GM18909 (cell line): Measurements from ENCODE around the gene ZNF467.

ENCODE experiments used
- ATAC-seq: cut with Tn5 transposase; IDR thresholded peaks from one replicate; pipeline ENCODE4 v1.9.1; 2021; ENCODE audit warnings: mild to moderate bottlenecking; ENCODE audit not compliant: unreplicated experiment, poor library complexity

The ZNF467 gene

DNA sequence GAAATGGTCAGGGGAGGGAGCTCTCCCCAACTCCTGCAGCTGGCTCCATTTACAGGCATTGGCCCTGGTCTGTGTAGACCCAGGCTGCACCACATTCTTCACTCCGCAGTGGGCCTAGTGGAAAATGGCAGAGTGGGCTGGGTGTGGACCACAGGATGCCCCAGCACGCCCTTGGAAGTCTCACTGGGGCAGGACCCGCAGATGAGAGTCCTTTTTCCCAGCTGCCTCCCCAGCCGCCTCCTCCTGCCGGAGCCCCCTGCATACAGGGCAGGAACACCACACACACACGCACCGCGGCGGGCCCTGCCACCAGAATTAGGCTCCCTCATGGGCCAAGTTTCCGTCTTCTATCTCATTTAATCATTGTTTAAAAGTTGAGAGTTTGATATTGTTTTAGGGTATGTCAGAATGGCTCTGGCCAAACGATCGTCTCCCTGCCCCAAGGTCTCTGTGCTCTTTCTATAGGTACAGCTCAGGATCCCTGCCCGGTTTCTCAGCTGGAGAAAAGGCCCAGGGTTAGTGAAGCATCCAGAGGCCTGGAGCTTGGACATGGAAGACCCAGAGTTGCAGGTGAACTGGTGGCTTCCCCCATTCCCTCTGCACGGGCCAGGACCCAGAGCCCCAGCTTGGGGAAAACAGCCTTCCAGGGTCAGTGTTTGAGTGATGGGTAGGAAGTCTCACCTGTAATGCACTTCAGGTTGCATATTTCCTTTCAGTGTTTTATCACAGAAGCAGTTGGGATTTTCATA lies 42.0 kb downstream of the ZNF467 start:
- no peak for ATAC-seq

DNA sequence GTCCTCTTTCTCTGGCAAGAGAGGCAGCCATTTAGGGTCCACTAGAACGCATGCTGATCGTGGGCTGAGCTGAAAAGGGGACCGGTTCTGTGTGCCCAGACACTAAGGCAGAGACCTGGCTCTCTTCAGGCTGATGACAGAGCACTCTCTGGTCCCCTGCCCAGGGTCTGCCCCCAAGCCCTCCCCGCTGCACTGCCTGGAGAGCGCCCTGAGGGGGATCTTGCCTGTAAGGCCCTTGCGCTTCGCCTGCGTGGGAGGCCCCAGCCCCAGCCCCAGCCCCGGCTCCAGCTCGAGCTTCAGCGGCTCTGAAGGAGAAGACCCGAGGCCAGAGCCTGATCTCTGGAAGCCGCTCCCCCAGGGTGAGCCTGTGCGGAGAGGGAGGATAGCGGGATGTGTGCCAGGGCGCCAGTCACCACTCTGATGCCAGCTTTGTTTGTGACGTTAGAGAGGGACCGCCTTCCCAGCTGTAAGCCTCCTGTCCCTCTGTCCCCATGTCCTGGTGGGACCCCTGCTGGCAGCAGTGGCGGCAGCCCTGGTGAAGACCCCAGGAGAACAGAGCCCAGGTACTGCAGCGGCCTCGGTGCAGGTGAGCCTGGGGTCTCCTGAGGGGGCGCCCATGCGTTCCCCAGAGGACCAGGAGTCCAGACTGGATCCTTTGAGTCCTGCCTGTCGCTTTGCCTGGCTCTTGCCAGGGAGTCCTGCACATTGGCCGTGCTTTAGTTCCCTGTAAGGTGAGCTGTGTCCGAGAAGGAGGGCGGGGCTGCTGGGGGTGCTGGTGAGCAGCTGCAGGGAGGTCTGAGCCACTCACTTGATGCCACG lies 43.2 kb downstream of the ZNF467 start:
- ATAC-seq, result no peak

DNA sequence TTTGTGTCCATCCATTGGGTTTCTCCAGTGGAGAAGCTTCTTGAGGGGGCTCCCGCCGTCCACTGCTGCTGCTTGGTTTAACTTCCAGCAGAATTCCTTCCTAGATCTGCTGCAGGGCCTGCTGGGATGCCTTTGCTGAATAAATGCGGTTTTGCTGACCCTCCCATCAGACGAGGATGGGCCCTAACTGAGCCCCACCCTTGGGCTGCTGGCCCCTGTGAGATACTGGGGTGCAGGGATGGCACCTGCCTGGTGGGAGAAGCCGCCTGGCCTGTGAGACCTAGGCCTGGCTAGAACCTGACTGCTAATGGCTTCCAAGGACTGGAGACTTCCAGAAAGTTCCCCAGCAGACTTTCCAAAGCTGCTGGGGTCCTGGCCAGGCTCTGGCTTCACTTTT lies 43.8 kb downstream of the ZNF467 start:
- ATAC-seq, result no peak

DNA sequence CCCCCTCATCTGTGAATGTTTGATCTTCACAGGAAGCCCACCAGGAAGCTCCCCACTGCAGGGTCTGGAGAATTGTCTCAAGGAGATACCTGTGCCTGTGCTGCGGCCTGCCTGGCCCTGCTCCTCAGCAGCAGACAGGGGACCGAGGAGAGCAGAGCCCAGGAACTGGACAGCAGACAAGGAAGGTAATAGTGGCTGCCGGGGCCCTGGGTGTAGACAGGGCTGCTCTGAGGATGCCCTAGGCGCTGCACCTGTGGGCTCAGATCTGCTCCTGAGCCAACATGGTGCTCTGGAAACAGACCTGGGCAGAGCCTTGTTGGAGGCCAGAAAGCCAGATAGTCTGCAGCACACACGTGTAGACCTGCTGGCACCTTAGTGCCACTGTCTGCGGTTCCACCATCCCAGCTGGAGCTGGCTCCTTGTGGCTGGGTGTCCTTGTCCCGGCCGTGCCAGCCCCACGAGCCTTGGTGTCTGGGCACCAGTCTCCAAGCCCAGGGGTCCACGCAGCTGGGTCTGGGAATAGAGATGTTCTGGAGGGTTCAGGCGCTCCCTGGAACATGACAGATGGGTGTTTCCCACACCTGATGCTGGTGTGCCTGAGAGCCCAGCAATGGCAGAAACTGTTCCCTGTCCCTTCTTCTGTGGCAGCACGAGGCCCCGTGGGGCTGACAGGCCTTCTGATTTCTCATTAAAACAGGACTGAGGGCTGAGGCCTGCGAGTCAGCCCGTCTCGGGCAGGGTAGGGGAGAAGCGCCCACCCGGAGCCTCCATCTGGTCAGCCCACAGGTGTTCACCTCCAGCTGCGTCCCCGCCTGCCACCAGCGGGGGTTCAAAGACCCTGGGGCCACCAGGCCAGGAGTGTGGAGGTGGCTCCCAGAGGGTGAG lies 44.7 kb downstream of the ZNF467 start:
- no peak for ATAC-seq

DNA sequence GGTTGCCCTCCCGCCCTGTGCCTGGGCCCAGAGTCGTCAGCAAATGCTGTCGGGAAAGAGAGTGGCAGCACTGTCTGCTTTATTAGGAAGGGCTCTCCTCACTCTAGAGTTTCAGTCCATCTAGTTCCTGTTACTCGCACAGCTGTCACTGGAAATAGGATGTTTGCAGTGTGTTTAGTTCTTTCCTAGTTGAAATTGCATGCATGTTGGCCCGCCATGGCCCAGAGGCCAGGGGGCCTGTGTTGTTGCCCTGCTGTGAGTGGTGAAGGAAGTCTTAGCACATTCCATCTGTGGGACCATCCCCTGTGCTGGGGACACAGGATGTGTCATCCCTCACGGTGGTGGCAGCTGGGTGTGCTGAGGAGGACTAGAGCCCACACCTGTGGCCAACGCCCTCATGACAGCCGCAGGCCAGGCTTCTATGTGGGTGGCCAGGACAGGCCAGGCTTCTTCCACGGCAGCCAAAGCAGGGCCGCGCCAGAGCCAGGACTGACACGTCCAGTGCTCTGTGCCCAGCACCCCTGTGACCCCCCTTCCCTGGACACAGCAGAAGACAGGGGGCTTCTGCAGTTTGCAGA lies 45.4 kb downstream of the ZNF467 start:
- ATAC-seq, result no peak

DNA sequence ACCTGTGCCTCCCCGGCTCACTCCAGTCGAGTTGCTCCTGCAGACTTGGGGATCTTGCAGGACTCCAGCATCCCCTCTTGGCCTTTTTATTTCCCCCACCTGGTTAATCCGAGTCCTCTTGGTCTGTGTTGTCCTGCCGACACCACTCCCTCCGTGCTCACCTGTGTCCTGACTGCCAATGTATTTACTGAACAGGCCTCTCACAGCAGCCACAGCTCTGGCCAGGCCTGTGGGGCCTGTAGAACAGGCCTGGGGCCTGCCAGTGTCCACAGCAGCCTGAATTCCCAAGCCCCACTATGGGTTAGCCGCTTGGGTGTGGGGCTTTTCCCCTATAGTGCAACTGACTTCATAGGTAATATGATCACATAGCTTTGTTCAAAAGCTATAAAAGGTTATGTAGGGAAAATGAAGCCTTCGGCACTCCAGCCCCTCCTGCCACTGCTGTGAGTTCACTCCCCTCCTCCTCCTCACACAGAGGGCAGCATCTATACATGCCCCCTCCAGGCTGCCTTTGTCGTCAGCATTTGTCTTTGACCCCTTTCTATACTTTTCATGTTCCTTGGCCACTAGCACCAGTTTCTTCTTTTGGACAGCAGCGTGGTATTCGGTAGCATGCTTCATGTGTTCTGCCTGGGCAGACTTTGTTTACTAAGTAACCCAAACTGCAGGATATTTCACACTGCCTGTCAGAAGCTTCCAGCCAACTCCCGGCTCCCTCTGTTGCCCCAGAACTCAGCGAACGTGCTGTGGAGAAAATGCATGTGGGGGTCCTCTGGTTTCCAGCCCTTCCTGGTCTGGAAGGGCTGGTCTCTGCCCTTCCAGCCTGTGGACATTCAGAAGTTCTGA lies 46.1 kb downstream of the ZNF467 start:
- no peak for ATAC-seq

DNA sequence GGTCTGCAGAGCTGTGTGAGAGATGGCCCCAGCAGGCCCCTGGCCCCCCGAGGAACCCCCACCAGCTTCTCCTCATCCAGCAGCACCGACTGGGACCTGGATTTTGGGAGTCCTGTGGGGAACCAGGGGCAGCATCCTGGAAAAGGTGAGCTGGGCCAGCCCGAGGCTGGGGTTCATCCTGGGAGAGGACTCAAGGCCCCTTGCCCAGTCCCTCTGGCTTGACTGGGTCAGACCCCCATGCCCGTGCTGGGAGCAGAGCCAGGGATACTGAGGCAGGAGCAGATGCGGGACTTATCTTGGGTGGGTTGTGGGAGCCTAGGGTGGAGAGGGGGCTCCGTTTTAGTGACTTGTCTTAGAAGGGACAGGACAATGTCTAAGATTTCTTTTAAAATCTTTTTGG lies 47.5 kb downstream of the ZNF467 start:
- ATAC-seq, result no peak

DNA sequence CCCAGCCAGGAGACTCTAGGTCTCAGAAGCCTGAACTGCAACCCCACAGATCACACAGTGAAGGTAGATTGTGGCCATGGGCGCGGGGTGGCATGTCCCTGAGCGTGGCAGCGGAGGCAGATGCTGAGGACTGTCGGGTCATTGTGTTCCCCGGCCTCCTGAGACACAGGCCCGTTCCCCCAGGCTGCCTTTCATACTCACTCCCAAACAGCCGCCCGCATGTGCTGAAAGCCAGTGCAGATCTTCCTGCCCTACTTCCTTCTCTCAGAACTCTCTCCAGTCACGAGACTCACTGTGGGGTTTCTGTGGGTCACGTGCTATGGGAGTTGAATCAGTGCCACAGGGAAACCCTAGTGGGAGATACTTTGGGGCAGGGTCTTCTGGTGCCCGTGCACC lies 48.0 kb downstream of the ZNF467 start:
- no peak for ATAC-seq

DNA sequence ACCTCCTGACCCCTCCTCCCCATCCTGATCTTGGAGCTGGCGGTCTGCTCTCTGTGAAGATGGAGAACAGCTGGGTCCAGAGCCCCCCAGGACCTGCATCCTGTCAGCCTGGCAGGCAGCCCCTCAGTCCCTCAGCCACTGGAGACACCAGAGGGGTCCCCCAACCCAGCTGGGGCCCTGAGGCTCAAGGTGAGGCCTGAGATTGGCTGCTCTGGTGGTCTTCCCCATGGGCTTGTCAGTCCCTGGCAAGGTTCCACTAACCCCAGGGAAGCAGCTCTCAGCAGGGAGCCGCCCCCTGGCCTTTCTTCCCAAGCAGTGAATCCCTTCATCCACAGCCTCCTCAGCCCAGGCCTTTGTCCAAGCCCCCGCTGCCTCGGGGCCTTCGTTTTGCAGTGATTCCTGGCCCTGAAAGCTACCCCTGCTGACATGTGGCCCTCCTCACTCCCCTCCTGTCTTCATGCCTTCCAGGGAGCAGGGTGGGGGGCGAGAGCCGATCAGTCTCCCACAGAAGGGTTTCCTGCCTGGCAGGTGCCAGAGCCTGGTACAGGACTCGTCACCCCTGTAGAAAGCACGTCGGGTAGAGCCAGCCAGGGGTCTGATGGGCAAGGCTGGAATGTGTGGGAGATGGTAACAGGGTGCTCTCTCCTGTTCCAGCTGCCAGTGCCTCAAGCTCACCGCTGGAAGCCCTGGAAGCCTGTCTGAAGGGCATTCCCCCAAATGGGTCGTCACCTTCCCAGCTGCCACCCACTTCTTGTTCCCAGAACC lies 48.5 kb downstream of the ZNF467 start:
- ATAC-seq, result no peak

DNA sequence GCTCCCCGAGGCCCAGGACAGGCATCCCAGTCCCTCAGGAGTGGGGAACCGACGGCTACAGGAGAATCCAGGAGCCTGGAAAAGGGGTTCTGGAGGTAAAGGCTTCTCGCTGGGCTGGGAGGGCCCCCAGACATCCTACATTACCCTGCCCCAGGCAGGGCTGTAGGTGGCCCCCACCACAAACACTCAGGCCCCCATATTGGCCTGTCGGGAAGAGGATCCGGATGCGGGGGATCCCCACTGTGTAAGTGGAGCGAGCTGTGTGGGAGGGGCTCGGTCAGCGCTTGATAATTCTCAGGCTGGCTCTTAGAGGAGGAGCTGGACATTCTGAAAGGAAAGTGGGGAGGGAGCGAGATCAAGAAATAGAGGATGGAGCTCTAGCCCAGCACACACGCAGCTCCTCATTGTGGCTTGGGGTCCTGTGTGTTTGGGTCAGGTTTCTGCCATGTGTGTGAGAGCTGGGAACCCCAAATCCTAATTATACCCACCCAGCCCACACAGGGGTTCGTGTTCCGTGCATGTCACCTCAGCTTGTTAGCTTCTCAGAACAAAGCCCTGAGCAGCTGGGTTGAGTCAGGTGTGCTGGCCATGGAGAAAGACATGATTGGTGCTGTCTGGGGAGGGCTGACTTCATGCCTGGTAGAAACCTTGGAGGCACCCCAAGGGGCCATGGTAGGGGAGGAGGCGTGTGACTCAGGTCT lies 49.4 kb downstream of the ZNF467 start:
- ATAC-seq, result no peak

DNA sequence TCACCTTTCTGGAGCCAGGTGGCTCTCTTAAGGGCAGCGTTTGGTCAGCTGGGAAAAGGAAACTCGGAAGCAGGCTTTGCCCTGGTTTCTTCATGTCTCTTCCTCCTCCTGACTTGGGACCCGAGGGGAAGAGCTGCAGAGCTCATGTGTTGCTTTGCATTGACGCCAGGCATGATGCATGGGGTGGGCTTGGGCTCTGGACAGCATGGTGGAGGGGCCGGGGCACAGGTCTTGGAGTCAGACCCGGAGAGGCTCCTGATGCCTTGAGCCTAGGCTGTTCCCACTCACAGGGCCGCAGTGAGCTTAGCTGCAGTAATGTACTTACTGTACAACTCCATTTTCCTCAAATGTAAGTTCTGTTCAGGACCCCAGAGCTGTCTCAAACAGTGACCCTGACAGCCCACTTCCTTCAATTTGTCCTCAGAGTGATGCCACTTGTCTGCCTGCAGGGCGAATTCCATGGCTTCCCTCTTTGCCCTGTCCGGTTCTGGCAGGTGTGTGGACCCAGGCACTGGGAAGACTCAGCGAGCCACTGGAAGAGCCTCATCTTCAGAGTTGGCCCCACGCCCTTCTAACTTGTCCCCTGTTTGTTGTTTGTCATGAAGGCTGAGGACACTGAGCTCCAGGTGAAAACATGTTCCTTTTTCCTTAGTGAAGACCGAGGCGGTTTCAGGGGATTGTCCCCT lies 50.2 kb downstream of the ZNF467 start:
- no peak for ATAC-seq

DNA sequence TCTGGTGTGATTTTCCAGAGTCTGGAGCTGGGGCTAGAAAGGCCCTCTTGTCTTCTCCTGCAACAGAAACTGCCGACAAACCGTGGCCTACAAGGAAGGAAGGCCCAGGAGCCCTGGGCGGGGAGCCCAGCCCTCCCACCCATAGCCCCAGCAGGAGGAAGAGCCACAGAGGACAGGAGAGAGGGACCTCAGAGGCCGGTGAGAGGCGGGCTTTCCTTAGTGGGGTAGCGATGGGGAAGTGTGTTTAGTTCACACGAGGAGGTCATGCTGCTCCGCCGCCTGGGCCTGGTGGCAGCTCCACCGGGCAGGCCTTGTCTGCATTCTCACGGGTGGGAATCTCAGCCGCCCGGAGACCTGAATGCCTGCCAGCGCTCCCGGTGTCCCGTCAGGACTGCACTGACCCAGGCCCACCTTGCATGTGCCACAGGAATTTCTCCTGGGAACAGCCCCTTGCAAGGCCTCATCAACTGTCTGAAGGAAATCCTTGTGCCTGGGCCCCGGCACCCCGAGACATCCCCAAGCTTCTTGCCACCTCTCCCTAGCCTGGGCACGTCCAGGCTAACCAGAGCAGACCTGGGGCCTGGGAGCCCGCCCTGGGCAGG lies 50.9 kb downstream of the ZNF467 start:
- no peak for ATAC-seq

DNA sequence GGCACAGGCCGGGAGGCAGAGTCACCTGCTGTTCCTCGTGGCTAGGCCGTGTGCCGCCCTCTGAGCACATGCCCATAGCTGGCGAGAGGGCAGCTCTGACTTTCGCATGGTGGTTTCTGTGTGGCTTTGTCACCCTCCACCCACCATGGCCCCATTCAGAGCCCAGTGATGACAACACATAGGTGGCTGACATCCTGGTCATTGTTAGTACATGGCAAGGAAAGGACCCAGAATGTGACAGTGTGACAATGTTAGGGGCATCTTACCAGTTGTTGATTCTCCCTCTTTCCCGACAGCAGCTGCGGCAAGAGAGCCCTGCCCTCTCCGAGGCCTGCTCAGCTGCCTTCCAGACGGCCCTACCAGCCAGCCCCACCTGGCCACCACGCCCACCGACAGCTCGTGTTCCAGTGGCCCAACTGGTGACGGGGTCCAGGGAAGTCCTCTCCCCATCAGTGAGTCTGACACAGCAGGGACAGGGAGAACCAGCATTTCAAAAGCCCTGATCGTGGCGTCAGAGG lies 52.2 kb downstream of the ZNF467 start:
- ATAC-seq, result no peak

DNA sequence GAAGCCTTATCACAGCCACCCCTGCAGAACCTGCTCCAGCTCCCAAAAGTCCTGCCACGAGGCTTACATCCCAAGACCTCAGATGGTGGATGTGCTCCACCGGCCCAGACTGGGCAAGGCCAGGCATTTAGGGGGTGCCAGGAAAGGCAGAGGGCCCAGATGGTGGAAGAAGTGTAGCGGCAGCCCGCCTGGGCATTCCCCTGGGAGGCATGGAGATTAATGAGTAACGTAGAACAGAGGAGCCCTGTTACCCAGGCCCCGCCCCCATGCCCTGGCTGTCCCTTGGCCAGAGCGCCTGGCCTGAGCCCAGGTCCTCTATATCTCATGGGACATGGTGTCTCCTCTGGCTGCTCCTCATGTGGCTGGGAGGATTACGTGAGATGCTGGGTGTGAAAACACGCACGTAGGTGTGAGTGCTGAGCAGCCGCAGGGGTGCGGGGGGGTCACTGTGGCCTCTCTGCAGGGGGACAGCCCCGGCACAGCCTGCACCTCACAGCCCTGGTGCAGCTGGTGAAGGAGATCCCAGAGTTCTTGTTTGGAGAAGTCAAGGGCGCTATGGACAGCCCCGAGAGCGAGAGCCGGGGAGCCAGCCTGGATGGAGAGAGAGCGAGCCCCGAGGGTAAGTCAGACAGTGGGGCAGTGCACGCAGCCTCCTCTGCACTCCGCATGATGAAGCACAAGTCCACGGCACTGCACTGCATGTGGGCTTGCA lies 52.9 kb downstream of the ZNF467 start:
- ATAC-seq, result peak; percentile 66

DNA sequence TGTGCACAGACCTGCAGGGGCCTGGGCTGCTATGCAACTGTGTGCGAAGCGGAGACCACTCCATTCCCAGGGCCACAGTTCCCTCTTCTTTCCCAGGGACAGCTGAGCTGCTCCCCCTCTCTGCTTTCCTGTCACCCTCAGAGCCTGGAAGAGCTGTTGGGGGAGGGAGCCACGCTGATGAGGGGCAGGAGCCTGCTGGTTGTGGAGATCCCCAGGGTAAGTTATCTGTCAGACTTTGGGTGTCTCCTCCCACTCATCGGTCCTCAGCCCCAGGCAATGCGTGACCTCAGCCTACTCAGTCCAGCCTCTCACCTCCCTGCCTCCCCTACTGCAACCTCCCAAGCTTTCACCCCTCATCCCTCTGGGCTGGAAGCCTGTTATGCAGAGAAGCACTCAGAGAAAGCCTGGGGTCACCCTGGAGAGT lies 53.5 kb downstream of the ZNF467 start:
- peak; percentile 48 for ATAC-seq

DNA sequence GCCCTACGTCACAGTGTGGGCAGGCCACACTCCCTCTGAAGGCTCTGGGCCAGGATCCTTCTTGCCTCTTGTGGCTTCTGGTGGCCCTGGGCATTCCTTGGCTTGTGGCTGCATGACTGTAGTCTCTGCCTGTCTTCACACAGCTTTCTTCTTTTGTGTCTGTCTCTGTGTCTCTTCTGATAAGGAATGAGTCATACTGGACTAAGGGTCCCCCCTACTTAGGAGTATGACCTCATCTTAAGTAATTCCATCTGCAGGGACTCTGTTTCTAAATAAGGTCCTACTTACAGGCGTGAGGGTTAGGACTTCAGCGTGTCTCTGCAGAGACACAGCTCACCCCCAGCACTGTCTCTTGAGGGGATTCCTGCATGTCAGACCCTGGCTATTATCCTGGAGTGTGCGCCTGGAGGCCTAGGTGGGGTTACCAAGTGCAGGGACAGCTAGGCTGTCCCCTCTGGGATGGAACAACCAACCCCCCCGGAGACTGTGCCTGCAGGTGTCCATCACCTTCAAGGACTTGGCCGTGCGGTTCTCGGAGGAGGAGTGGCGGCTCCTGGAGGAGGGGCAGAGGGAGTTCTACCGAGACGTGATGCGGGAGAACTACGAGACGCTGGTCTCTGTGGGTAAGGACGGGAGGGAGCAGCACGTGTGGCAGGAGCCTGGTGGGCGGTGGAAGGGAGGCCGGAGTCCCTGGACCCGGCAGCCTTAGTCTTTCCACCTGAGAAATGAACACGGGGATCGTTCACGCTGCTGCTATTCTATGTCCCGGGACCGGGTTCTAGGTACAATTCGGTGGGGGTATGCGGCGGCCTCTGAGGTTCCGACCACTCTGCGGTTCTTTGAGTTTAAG lies 54.1 kb downstream of the ZNF467 start:
- no peak for ATAC-seq
